Hematopoietic multipotent progenitor cell treated with erythropoietin and hydrocortisone succinate and interleukin-3 and kit ligand, for 6 days (in vitro differentiated cells): ENCODE measurements around the gene COG5.

Experiments
- DNase-seq: peaks from one replicate; pipeline ENCODE4 v3.0.0-alpha.2; 2015

Gene COG5

DNA sequence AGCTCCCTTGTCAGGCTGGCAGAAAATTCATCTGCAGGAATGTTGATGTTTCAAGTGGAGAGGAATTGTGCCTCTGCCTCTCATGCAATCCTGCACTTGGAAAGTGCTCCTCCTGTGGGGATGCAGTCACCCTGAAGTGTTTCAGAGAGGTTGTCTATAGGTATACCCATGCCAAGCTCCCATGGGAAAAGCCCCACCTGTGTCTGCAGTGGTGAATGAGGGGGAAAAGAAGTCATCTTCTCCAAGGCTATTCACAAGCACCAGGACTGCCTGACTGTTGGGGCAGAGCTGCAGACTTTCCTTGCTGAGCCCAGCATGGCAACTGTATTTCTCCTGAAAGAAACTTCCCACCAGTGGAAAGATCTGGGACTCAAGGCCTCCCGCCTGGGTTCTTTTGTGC, 58.4 kb downstream of the COG5 start:
- no peak for DNase-seq

DNA sequence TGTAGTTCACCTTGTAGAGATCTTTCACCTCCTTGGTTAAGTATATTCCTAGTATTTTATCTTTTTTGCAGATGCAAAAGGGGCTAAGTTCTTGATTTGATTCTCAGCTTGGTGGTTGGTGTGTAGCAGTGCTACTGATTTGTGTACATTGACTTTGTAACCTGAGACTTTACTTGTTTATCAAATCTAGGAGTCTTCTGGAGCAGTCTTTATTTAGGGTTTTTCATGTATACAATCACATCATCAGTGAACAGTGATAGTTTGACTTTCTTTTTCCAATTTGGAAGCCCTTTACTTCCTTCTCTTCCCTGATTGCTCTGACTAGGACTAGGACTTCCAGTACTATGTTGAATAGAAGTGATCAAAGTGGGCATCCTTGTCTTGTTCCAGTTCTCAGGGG, 60.0 kb downstream of the COG5 start:
- DNase-seq: no peak

DNA sequence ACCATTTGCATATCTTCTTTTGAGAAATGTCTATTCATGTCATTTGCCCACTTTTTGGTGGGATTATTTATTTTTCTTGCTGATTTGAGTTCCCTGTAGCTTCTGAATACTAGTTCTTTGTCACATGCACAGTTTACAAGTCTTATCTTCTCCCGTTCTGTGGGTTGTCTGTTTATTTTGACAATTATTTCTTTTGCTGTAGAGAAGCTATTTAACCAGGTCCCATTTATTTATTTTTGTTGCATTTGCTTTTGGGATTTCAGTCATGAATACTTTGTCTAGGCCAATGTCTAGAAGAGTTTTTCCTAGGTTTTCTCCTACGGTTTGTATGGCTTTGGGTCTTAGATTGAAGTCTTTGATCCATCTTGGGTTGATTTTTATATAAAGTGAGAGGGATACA, 60.9 kb downstream of the COG5 start:
- DNase-seq: no peak

DNA sequence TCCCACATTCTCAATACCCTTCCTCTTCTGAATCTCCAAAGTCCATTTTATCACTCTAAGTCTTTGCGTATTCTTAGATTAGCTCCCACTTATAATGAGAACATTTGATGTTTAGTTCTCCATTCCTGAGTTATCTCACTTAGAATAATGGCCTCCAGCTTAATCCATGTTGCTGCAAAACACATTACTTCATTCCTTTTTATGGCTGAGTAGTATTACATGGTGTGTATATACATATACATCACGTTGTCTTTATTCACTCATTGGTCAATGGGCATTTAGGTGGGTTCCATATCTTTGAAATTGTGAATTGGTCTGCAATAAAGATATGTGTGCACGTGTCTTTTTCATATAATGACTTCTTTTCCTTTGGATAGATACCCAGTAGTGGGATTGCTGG, 61.6 kb downstream of the COG5 start:
- DNase-seq: no peak

DNA sequence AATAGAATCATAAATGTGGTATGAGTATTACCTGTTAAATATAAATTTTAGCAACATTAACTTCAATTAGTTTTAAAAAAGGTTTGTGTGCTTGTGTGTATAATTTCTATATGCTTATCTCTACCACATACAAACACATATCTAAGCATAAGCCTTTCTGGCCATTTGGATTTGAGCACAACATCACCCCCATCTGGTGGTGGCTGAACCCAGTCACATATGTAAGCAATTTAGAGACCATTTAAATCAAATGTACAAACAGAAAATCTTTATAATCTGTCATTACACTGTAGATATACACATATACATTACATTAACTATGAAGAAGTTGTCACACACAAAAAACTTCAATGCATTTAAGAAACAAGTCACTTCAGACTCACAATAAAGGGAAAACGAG, 62.1 kb downstream of the COG5 start:
- peak; percentile 85 for DNase-seq

DNA sequence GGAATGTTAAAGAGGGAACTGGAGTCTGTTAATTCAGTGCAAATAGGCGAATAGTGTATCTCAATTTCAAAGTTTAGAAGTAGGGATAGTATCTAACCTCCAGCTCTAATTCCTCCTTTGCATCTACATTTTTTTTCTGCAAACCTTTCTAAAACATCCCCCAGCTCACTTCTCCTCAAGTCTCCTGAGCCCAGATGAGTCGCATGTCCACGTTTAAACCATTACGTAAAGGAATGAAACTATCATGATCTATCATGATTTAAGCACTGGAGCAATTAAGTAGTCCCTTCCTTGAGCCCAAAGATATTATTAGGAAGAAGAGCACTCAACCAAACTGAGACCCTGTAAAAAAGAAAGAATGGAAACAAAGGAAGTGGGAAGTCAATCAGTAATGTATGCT, 64.0 kb downstream of the COG5 start:
- DNase-seq: no peak

DNA sequence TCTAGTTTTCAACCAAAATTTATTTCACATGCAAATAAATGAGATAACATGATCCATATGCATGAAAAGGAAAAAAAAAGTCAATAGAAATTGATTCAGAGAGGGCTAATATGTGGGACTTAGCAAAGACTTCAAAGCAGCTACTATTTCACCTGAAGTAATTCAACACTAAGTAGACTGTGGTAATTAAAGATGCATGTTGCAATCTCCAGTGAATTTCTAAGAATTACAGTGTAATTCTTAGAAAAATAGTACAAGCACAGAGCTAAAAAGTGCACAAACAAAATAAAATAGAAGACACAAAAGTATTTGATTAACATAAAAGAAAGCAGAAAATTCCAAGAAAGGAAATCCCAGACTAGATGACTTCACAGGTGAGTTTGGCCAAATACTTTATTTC, 68.2 kb downstream of the COG5 start:
- no peak for DNase-seq

DNA sequence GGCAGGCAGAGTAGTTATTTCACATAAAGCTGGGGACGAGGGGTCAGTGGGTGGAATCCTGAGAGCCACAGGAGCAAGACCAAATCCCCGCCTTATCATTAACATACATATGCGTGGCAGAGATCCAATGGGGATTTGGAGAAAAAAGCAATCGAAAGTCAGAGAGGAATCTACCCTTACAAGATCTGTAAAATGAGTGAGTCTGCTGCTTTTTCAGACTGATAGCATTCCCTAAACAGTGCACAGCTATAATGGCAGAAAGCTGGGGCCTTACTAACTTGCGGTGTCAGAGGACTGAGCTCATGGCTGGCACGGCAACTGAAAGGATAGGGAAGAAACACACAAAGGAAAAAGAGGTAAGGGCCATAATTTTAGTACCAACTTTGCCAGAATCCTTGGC, 68.8 kb downstream of the COG5 start:
- DNase-seq: no peak

DNA sequence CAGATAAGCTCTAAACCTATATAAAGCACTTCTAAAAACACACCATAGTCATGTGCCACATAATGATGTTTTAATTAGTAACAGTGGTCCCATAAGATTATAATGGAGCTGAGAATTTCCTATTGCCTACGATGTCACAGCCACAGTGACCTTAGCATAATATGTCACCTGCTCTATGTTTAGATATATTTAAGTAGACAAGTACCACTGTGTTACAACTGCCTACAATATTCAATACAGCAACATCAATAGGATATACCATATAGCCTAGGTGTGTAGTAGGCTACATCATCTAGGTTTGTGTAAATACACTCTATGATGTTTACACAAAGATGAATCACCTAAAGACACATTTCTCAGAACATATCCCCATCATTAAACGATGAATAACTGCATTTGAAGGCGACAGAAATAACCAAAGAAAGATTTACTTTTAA, 69.4 kb downstream of the COG5 start:
- DNase-seq: no peak

DNA sequence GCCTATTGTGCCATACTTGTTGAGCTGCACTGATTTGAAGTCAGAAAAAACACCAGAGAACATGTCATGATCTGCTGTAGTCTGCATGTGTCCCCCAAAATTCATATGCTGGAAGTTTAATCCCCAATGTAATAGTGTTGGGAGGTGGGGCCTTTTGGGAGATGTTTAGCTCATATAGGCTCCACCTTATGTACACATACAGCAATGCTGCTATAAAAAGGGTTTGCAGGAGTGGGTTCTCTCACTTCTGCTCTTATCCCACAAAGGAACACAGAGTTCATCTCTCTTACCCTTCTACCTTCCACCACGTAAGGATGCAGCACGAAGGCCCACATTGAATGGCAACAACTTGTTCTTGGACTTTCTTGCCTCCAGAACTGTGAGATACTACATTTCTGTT, 70.8 kb downstream of the COG5 start:
- DNase-seq: no peak

DNA sequence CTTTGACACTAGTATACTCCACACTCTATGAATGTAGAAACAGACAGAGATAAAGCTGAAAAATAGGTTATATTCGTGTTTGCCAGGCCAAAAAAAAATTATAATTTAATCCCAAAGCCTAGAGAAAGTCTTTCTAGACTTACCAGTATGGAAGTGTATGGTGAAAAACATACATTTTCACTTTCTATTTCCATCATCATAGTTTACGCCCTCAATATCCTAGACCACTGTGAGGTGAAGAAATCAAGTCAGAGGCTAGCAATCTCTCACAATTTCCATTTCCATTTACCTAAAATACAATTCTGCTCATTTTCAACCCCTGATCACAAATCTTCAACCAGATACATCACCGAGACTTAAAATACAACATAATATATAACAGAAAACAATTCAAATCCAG, 77.7 kb downstream of the COG5 start:
- no peak for DNase-seq

DNA sequence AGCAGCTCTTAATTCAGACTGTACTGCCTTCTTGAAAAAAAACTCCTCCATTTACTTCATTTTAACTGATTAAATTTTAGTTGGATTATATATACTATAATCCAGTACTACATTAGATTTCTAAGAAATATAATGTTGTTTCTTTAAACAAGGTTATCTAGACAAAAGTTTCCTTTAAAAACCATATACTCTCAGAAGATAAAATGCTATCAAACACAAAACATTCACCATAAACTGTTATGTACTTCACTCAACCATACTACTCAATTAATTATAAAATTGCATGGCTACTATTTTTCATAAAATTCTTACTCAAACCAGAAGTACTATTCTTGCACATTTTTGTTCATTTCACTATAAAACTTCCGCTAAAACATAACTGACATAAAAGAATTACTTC, 81.1 kb downstream of the COG5 start:
- peak; percentile 56 for DNase-seq

DNA sequence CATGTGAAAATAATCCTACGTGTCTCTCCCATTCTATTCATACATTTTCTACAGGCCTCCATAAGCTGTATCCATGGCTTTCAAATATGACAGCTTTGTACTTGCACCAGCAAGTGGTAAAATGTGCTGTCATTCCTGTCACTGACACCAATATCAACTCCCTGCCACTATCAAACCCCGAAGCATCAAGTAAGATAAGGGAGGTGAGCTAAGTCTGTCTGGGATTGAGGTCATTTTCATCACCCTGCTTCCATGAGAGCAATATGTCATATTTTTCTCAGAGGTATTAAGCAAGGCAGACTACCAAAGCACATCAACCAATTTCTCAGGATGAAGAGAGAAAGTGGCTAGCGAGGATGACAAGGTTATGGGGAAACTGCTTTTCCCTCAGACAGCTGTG, 82.8 kb downstream of the COG5 start:
- DNase-seq: peak; percentile 48

DNA sequence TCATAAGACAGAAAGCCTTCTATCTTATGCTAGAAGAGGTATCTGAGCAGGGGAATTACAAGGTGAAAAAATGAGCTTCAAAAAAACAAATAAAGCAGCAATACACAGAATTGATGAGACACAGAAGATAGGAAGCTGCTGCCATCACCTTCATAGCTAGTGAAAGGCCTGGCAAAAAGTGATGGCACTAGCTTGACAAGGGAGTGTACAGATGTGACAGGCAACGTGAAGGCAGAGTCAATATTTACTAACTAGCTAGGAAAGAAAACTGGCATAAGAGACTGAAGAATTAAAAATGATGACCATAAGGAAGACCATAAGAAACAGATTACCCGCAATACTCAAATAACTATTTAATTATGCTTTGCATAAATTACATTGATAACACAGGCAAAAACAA, 84.4 kb downstream of the COG5 start:
- DNase-seq: no peak

DNA sequence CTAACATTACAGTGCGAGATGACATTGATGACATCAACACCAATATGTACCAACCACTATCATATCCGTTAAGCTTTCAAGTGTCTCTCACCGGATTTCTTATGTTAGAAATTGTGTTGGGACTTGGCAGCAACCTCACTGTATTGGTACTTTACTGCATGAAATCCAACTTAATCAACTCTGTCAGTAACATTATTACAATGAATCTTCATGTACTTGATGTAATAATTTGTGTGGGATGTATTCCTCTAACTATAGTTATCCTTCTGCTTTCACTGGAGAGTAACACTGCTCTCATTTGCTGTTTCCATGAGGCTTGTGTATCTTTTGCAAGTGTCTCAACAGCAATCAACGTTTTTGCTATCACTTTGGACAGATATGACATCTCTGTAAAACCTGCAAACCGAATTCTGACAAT, 89.6 kb downstream of the COG5 start:
- DNase-seq: no peak

DNA sequence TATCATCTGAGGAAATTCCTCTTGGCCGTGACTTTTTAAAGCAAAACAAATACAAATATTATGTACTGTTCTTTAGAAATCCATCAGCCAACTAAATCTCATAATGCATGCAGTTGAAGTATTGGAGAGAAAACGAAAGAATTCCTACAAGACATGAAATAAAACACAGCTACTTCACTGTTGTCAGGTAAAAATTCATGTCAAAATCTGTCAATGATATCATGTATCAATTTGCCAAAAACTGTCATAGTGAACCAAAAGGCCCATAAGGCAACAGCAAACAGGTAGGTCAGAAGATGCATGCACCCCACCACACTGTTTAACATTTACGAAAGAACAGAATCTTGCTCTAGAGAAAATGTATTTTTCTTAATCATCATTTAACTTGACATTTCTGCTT, 91.6 kb downstream of the COG5 start:
- no peak for DNase-seq

DNA sequence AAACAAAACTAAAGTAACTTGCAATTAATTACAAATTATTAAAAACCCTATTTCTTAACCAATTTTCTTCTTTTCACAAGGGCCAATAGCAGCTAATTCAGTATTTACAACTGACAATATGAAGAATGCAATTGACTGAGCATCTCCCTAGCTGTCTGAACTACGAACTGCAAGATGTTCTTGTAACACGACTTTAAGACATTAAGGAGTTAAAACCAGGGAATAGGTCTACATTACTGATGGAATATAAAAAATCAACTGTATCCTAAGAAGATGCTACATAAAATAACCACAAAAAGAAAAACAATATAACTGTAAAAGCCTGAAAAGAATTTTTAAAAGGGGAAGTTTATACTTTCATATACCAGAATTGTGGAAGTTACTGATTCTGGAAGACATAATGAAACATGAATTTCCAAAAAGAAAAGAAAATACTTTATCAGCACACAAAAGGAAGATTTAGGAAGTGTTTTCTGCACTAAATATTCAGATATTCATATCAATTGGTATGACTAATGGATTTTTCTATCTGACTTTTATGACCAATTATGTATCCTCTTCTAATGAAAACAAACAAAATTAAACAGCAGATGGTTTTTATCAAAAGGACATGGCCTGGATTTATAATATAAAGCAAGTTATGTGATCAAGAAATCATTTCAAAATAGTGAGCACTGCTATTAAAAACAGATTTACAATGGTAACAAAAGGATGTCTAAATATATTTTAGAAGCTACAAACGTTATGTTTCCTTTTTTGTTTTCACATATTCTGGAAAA, 92.2 kb downstream of the COG5 start:
- DNase-seq: no peak

DNA sequence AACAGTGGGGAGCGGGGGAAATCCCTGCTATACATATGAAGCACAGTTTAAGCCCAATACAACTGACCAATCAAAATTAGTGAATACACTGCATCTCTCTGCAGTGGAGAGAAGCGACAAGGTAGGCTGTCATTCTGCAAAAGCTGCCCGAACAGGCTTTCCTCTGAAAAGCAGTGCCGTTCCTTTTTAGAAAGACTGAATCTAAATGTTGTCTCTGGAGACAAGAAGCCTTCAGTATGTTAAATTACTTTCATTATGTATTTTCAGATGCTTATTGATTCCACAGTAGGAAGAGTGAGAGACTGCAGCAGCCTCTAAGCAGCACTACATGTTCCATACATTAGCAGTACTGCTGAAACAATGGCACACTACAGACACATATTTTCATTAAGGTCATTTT, 93.8 kb downstream of the COG5 start, which contains the start of gene GPR22:
TSS of gene GPR22 (plus strand) at position 129 of the 400 bp plus-strand sequence. CDS start 4,004 bp downstream, outside the sequence.
- no peak for DNase-seq

DNA sequence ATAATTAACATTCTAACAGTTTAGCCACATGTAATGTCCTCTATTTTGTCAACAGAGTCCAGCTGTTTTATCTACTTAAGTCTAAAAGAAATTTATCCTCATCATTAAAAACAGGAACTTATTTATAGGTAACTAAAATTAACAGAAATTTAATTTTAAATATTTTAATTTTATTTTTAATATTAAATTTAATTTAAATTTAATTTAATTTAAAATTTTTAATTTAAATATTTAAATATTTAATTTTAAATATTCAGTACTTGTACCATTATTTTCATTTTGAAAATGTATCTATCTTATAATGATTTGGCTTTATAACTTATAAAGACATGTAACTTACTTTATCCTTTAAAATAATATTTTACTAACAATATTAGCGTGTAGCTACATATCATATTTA, 94.9 kb downstream of the COG5 start:
- DNase-seq: no peak

DNA sequence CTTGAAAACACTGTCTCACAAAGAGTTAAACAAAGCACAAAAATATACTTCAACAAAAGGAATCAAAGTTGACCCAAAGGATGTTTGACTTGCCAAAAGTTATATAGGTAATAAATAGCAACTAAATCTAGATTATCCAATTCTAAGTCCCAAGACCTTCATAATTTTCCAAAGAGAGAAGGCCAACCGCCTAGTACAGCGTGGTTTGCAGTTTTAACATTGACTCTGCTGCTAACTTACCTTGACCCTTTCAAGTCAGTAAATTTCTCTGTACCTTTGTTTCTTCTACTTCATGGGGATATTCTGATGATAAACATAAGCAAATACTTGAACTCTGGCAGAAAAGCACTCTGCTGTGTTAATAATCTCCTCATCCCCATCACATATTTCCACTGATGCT, 95.7 kb downstream of the COG5 start:
- DNase-seq: no peak

DNA sequence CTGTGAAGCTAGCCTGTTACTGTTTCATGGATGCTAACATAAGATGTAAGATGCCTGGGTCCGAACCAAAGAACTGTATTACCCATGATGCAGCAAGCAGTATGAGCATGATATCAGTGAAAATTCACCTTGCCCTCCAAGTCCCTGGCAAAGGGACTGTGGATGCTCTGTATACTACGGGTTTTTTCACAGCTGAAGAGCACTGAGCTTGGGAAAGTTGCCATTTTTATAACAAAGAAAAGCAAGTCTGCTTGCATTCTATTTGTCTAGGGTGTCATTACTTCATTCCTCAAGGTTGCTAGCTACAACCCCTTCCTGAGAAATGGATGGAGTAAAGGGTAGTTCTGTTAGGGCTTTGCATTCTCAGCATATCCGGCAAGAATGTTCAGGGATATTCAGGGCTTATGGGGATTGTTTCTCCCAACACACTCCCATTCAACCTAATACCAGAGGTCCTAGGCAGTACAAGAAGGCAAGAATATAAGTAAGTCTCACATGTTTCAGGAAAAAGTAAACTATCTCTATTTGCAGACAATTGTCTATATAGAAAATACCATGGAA, 99.0 kb downstream of the COG5 start:
- no peak for DNase-seq

DNA sequence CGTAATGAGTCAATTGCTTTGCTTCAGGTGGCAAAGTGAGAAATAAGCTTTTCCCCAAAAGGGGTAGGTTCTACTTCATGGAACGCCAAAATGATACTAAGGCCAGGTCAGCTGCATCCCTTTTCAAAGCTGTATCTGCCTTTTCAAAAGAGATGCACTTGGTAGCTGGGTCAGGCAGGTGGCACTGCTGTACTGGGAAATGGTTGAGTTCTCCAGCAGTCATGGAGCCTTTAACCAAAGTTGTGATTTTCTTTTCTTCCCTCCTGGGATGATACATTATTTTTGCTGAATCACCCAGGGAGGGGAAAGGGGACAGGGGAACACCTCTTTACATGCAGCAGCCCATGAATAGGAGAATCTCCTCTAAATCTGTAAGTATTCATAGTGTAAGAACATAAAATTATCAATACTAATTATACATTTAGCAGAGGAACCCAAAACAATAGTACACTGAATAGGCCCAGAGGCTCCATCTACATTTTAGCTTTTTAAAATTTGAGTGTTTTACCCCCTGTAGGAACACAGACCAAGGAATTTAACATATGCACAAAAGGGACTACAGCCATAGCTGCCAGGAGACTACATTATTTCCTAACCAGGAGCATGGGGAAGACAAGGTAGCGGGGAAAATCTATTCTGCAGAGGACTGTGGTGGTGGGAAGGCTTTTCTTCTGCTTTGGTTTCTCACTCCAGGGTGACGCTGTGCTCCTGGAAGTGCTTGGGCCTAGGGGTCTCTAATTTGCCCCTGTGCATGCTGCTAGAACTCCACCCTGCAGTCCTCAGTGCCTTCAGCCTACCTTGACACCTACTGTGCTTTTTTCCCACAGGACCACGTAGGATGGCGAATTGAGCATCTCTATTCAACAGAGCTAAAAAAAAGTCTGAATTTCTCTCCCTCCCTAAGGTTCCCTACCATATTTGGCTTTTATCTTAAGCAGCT, 100.3 kb downstream of the COG5 start:
- peak; percentile 74 for DNase-seq

DNA sequence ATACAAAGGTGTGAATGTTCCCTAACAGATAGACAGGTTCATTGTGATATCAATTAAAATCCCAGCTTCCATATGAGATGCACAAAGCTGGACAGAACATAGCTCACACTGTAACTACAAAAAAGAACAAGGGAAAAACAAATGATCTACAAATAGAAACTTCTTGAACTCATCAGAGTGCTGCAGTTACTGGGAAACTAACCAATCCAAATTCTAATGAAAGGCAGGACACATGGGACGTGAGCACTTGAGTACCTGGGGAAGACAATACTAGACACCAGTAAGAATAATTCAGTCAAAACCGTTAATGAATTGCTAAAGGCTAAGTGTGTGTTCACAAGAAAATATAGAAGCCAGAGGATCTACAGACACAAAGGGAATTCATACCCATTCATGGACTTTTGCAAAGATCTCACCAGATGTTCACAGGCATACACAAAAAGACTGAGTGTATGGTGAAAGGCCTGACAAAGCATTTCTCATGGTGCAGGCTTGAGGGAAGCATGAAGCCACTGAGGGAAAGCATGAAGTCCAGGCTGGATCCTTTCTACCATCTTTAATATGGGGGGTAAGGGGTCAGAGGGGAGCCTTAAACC, 101.7 kb downstream of the COG5 start:
- no peak for DNase-seq
